Vagina (tissue), 2 donors: Measurements from ENCODE around the gene TMEM132C.

Experiments
- CTCF ChIP-seq, 3 experiments: fragments of 450-650 bp in 2 of 3; fragments of 200-600 bp in 1 of 3; sonication (generic) in 1 of 3; IDR thresholded peaks; one replicate each; pipeline ENCODE4 v1.5.1; 2017 to 2019; ENCODE audit warnings: antibody characterized with exemption in 3 of 3, mild to moderate bottlenecking in 2 of 3, moderate library complexity in 2 of 3
- POLR2AphosphoS5 ChIP-seq, 2 donors: sonication (generic); formaldehyde crosslinking; IDR thresholded peaks; one replicate each; pipeline ENCODE4 v1.9.0; 2017; ENCODE audit warnings: antibody characterized with exemption in 2 of 2, mild to moderate bottlenecking in 2 of 2, low read depth in 1 of 2; ENCODE audit not compliant: insufficient read depth in 1 of 2

DNA sequence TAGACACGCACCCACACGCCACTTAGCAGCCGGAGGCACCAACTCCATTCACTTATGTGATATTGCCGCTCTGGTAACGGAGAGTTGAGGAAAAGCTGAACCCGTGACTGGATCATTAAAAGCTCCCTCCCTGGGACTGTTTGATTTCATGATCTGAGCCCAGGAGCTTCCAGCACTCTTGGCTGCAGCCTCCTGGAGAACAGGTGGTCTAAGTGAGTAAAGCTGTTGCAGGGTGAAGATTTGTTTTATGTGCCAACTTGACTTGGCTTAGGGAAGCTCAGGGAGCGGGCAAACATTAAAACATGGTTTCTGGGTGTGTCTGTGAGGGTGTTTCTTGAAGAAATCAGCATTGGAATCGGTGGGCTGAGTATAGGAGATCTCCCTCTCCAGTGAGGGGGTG lies 16.9 kb upstream of the TMEM132C start:
- TF ChIP-seq CTCF (IDR thresholded peaks at IDR 0.05): no peak
- TF ChIP-seq POLR2AphosphoS5 (IDR thresholded peaks at IDR 0.05; ENCODE audit: insufficient read depth in 1 of 2, low read depth in 1 of 2): no peak
